NCI-H1417 treated with DMSO at 0.1 percent for 48 hours (cell line): ENCODE measurements around the gene FRRS1L.
A peak's percentile ranks its signal among the peaks of the same experiment; 100 is the strongest.
"Not testable (repeated sequence)": the region's sequence is repeated elsewhere in the genome, so short reads cannot be mapped to it uniquely, and the experiment has no call there.

Experiments
- DNase-seq: peaks from one replicate; lab custom pipeline; 2025; lab: John Stamatoyannopoulos, UW

FRRS1L gene

GRCh38 chr9:109132567-109133021 lies 34.5 kb downstream of the FRRS1L start:
- no peak for DNase-seq

GRCh38 chr9:109129470-109130197 lies 37.4 kb downstream of the FRRS1L start:
- DNase-seq: no peak

GRCh38 chr9:109126671-109127070 lies 40.4 kb downstream of the FRRS1L start:
- not testable (repeated sequence) for DNase-seq

GRCh38 chr9:109124121-109124520 lies 42.9 kb downstream of the FRRS1L start:
- no peak for DNase-seq

GRCh38 chr9:109122726-109123621 lies 44.1 kb downstream of the FRRS1L start:
- DNase-seq: no peak

GRCh38 chr9:109121232-109121796 lies 45.7 kb downstream of the FRRS1L start:
- no peak for DNase-seq

GRCh38 chr9:109120204-109120789 lies 46.8 kb downstream of the FRRS1L start:
- DNase-seq: no peak

GRCh38 chr9:109119439-109120203 lies 47.4 kb downstream of the FRRS1L start, which contains the start of gene TMEM245:
Gene TMEM245 (minus strand): TSS chr9:109119947. CDS start chr9:109119913, 34 bp downstream.
- DNase-seq: peak; percentile 93

GRCh38 chr9:109118808-109119438 lies 48.1 kb downstream of the FRRS1L start:
- DNase-seq: no peak

- DNase-seq: no peak
Observed at GRCh38 chr9:109117856-109118807, 48.9 kb downstream of the FRRS1L start.

- DNase-seq: no peak
Observed at GRCh38 chr9:109115931-109116526, 51.0 kb downstream of the FRRS1L start.

GRCh38 chr9:109114670-109115069 lies 52.4 kb downstream of the FRRS1L start:
- no peak for DNase-seq

- DNase-seq: no peak
Observed at GRCh38 chr9:109113892-109114609, 53.0 kb downstream of the FRRS1L start.

- no peak for DNase-seq
Observed at GRCh38 chr9:109113254-109113653, 53.8 kb downstream of the FRRS1L start.

- no peak for DNase-seq
Observed at GRCh38 chr9:109110329-109111021, 56.6 kb downstream of the FRRS1L start.

- DNase-seq: no peak
Observed at GRCh38 chr9:109109967-109110328, 57.1 kb downstream of the FRRS1L start.

- DNase-seq: no peak
Observed at GRCh38 chr9:109108318-109108717, 58.7 kb downstream of the FRRS1L start.
